HepG2 (cell line): ENCODE data around the gene SUSD4. TPM values are rescaled to one million over a fixed set of nuclear protein-coding genes. Genes with fewer than 3 reads are reported as not detected.

Source experiments
- ATAC-seq: fragments of 200-7000 bp; cut with Tn5 transposase; 3 replicates; pipeline ENCODE4 v1.9.1; 2020; ENCODE audit warnings: mild to moderate bottlenecking, moderate library complexity
- BruUV-seq: library from RNA; stranded (reverse); fragments of 400-500 nt; replicated peaks from 2 replicates; lab custom pipeline; 2021; lab: Mats Ljungman, UMichigan
- CTCF ChIA-PET: fragments of 300-600 bp; formaldehyde crosslinking; extraction: SDS; loops from one replicate; lab custom pipeline; 2021; ENCODE audit warnings: low total read pairs, inconsistent platforms, low intra/inter-chr PET ratio; lab: Yijun Ruan, JAX
- POLR2A ChIA-PET: fragments of 350-600 bp; sonication (Branson Sonifier 250); formaldehyde crosslinking; loops from one replicate; lab custom pipeline; 2020; ENCODE audit warnings: antibody characterized with exemption, inconsistent platforms; lab: Yijun Ruan, JAX
- DNase-seq: peaks from one replicate; pipeline ENCODE4 v3.0.0-alpha.2; 2015; ENCODE audit warnings: low spot score
- FAIRE-seq: peaks from 3 replicates; lab custom pipeline; 2011; peaks lifted over from hg19 to GRCh38; lab: Jason Lieb, UNC
- H2AFZ ChIP-seq: one replicate; pipeline ENCODE4 v1.6.1; 2011; ENCODE audit warnings: low read length, inconsistent platforms
- H3K27ac ChIP-seq: fragments of 300-600 bp; 3 replicates; pipeline ENCODE4 v1.8.0; 2011; ENCODE audit warnings: mixed run types, mild to moderate bottlenecking, mixed read lengths, low read length, inconsistent platforms; ENCODE audit not compliant: insufficient read depth; ENCODE audit errors: extremely low read length
- H3K27me3 ChIP-seq, 2 experiments: fragments of 200-600 bp in 1 of 2; 2 replicates in 1 of 2; 3 replicates in 1 of 2; pipeline versions ENCODE4 v1.6.0 to v1.8.0; 2011; ENCODE audit warnings: low read length in 2 of 2, mild to moderate bottlenecking in 2 of 2, moderate library complexity in 2 of 2, inconsistent platforms in 1 of 2; ENCODE audit not compliant: insufficient read depth in 2 of 2, control insufficient read depth in 1 of 2
- H3K36me3 ChIP-seq, 2 experiments: fragments of 200-600 bp in 1 of 2; replicated peaks in 1 of 2; 2 replicates in 1 of 2; 3 replicates in 1 of 2; pipeline versions ENCODE4 v1.5.1 to v1.8.0; 2011; ENCODE audit warnings: low read length in 2 of 2, inconsistent platforms in 1 of 2; ENCODE audit not compliant: insufficient read depth in 2 of 2, control insufficient read depth in 1 of 2
- H3K4me1 ChIP-seq: 2 replicates; pipeline ENCODE4 v1.5.1; 2012; ENCODE audit warnings: low read length, inconsistent platforms; ENCODE audit not compliant: insufficient read depth
- H3K4me2 ChIP-seq: 2 replicates; pipeline ENCODE4 v1.6.0; 2011; ENCODE audit warnings: low read depth, low read length, inconsistent platforms
- H3K4me3 ChIP-seq, 3 experiments: fragments of 200-600 bp in 1 of 3; sonication (generic), shearing (Covaris generic) in 1 of 3; replicated peaks in 1 of 3; 2 replicates each; pipeline ENCODE4 v1.5.1; 2011 to 2016; ENCODE audit warnings: low read length in 3 of 3, inconsistent platforms in 2 of 3, low read depth in 2 of 3, mild to moderate bottlenecking in 2 of 3, control low read depth in 1 of 3, mixed read lengths in 1 of 3; ENCODE audit not compliant: insufficient read depth in 1 of 3
- H3K79me2 ChIP-seq: one replicate; pipeline ENCODE4 v1.6.1; 2011; ENCODE audit warnings: low read length, inconsistent platforms; ENCODE audit not compliant: insufficient read depth
- H3K9ac ChIP-seq: 2 replicates; pipeline ENCODE4 v1.6.0; 2011; ENCODE audit warnings: mild to moderate bottlenecking, low read depth, low read length, inconsistent platforms; ENCODE audit not compliant: insufficient read depth
- H3K9me3 ChIP-seq: 2 replicates; pipeline ENCODE4 v1.5.1; 2012; ENCODE audit warnings: mild to moderate bottlenecking, low read length
- H4K20me1 ChIP-seq: 2 replicates; pipeline ENCODE4 v1.6.0; 2011; ENCODE audit warnings: inconsistent platforms, mild to moderate bottlenecking, low read length, moderate library complexity; ENCODE audit not compliant: insufficient read depth
- ATM ChIP-seq: fragments of 450-650 bp; IDR thresholded peaks from 2 replicates; pipeline ENCODE4 v1.7.1; 2017; ENCODE audit warnings: mild to moderate bottlenecking, borderline replicate concordance
- CREB1 ChIP-seq, 2 experiments: fragments of 450-650 bp in 1 of 2; IDR thresholded peaks; 2 replicates each; pipeline ENCODE4 v1.6.1; 2016 to 2017; ENCODE audit warnings: control low read depth in 1 of 2, mild to moderate bottlenecking in 1 of 2, missing compliant biosample characterization in 1 of 2, missing genetic modification characterization in 1 of 2
- FOXA3 ChIP-seq: IDR thresholded peaks from 2 replicates; pipeline ENCODE4 v1.6.1; 2016; ENCODE audit warnings: missing genetic modification reagents, missing compliant biosample characterization
- HNRNPLL ChIP-seq: fragments of 200-400 bp; formaldehyde crosslinking; IDR thresholded peaks from 2 replicates; pipeline ENCODE4 v1.6.1; 2017; ENCODE audit warnings: mild to moderate bottlenecking, low read depth, low read length; ENCODE audit not compliant: poor library complexity, severe bottlenecking
- RBFOX2 ChIP-seq: fragments of 200-400 bp; formaldehyde crosslinking; IDR thresholded peaks from 2 replicates; pipeline ENCODE4 v1.6.1; 2017; ENCODE audit warnings: low read depth, mild to moderate bottlenecking, low read length
- SP4 ChIP-seq: sonication (generic); formaldehyde crosslinking; IDR thresholded peaks from 2 replicates; pipeline ENCODE4 v1.8.1; 2023; ENCODE audit warnings: mild to moderate bottlenecking, missing genetic modification reagents
- SUZ12 ChIP-seq: fragments of 150-350 bp; IDR thresholded peaks from 2 replicates; pipeline ENCODE4 v1.6.1; 2014; ENCODE audit warnings: low read depth, low read length
- ZBTB20 ChIP-seq: sonication (generic); formaldehyde crosslinking; IDR thresholded peaks from 2 replicates; pipeline ENCODE4 v1.8.1; 2023; ENCODE audit warnings: missing genetic modification reagents, low read depth, mild to moderate bottlenecking, borderline replicate concordance
- ZEB1 ChIP-seq: IDR thresholded peaks from 2 replicates; pipeline ENCODE4 v1.6.1; 2012; ENCODE audit warnings: mild to moderate bottlenecking, low read depth, inconsistent platforms; ENCODE audit not compliant: insufficient replicate concordance
- ZFP36L1 ChIP-seq: sonication (generic); formaldehyde crosslinking; IDR thresholded peaks from 2 replicates; pipeline ENCODE4 v1.8.0; 2022; ENCODE audit warnings: mild to moderate bottlenecking, missing genetic modification reagents, moderate library complexity
- ZNF343 ChIP-seq: sonication (generic); formaldehyde crosslinking; IDR thresholded peaks from 2 replicates; pipeline ENCODE4 v1.4.0; 2020; ENCODE audit warnings: mild to moderate bottlenecking, missing genetic modification reagents
- ZNF598 ChIP-seq: sonication (generic); formaldehyde crosslinking; IDR thresholded peaks from 2 replicates; pipeline ENCODE4 v1.5.1; 2020; ENCODE audit warnings: mild to moderate bottlenecking, missing genetic modification reagents, borderline replicate concordance
- ZNF674 ChIP-seq: sonication (generic); formaldehyde crosslinking; IDR thresholded peaks from 2 replicates; pipeline ENCODE4 v1.5.0; 2020; ENCODE audit warnings: low read depth, mild to moderate bottlenecking, missing genetic modification reagents
- ZNF841 ChIP-seq: sonication (generic); formaldehyde crosslinking; IDR thresholded peaks from 2 replicates; pipeline ENCODE4 v1.8.1; 2023; ENCODE audit warnings: missing genetic modification reagents, borderline replicate concordance
- in situ Hi-C: cut with HindIII; loops from 2 replicates; pipeline ENCODE4 v1.10.0; 2017; ENCODE audit warnings: low pct_unique_long_range_greater_than_20kb; ENCODE audit not compliant: extremely low pct_ligation_motif_present
- intact Hi-C: fragments of 100-400 bp; cut with micrococcal nuclease; formaldehyde crosslinking; loops from one replicate; pipeline ENCODE4 v1.10.0; 2022; ENCODE audit not compliant: unreplicated experiment
- polyA plus RNA-seq, 8 experiments: library from polyadenylated mRNA; depleted of rRNA in 3 of 8; stranded (reverse) in 7 of 8; unstranded in 1 of 8; fragments of >200 nt; fragmentation: Illumina TruSeq in 4 of 8; extraction: Trizol in 4 of 8; gene quantifications; 2 replicates each; pipeline versions ENCODE4 v1.2.1 to v1.2.3, GENCODE V29; 2011 to 2016; ENCODE audit warnings: low read depth in 4 of 8, missing spikeins in 1 of 8, mixed read lengths in 1 of 8; ENCODE audit not compliant: insufficient read depth in 1 of 8
- total RNA-seq, 5 experiments: library from RNA; depleted of rRNA; stranded (reverse); fragments of >200 nt; fragmentation: Illumina TruSeq; extraction: Trizol; gene quantifications; 2 replicates each; pipeline ENCODE4 v1.2.3, GENCODE V29; 2016; ENCODE audit warnings: low read depth in 1 of 5
- TF ChIP-seq, protein P1 (sequence below): sonication (generic); formaldehyde crosslinking; IDR thresholded peaks from 2 replicates; pipeline ENCODE4 v1.8.0; 2022; ENCODE audit warnings: low read depth, missing genetic modification reagents
- TF ChIP-seq, protein P2 (sequence below): sonication (generic); formaldehyde crosslinking; IDR thresholded peaks from 2 replicates; pipeline ENCODE4 v1.4.0; 2020; ENCODE audit warnings: mild to moderate bottlenecking, missing genetic modification reagents
- TF ChIP-seq, protein P3 (sequence below): sonication (generic); formaldehyde crosslinking; conservative IDR thresholded peaks from 2 replicates; pipeline ENCODE4 v1.8.0; 2022; ENCODE audit warnings: low read depth, missing genetic modification reagents
- TF ChIP-seq, protein P4 (sequence below): sonication (generic); formaldehyde crosslinking; IDR thresholded peaks from 2 replicates; pipeline ENCODE4 v1.8.1; 2023; ENCODE audit warnings: mild to moderate bottlenecking, moderate library complexity, missing genetic modification reagents

Gene SUSD4
- total and polyA plus RNA-seq, 2 of the 13 experiments (the other 11 are each of a cell fraction or from before 2014, with no cell fraction given): not detected

DNA sequence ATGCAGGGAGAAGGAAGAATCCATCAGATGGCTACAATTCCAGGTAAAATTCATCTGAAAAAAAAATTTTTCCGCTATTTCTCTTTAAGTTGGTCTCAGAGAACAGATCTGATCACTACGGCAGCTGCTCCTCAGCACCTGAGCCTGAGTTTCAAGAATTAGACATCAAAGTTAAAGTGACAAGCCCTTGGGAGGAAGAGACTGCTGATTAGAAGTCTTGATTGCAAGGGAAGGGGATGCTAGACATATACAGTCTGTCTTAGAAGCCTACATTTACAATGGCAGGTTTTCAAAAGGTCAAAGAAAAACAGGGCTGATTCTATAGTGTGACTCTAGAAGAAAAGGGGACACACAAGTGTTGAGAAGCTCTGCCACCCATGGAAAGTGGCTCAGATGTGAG, 48.3 kb downstream of the SUSD4 start (continued):
- TF ChIP-seq FOXA3: no peak
- TF ChIP-seq, all 625 proteins: peak for 0

DNA sequence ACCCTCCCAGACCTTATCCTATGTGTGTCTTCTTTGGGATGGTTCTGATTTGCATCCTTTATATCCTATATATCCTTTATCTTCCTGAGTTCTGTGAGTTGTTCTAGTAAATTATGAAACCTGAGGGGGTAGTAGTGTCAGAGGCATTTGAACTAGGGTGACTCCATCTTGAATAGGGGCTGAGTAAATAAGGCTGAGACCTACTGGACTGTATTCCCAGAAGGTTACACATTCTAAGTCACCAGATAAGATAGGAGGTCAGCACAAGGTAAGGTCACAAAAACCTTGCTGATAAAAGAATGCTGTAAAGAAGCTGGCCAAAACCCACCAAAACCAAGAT, 50.6 kb downstream of the SUSD4 start:
- H3K27me3 ChIP-seq: no peaks in the 10 kb centered on the region; a peak in 1 of 5 replicates
- TF ChIP-seq SP4 (CRISPR knock-in tag) (no peak), ZBTB20 (no peak), ZNF674 (no peak), ZEB1 (no peak), ZNF841 (CRISPR knock-in tag) (no peak), HNRNPLL (no peak), RBFOX2 (no peak), CREB1 (IDR thresholded peaks at IDR 0.05) (no peak), CREB1 (CRISPR knock-in tag; IDR thresholded peaks at IDR 0.05) (no peak), ZNF598 (no peak), ZNF343 (no peak), ATM (no peak), SUZ12 (no peak), ZFP36L1 (CRISPR knock-in tag) (no peak)
- TF ChIP-seq, protein P1, sequence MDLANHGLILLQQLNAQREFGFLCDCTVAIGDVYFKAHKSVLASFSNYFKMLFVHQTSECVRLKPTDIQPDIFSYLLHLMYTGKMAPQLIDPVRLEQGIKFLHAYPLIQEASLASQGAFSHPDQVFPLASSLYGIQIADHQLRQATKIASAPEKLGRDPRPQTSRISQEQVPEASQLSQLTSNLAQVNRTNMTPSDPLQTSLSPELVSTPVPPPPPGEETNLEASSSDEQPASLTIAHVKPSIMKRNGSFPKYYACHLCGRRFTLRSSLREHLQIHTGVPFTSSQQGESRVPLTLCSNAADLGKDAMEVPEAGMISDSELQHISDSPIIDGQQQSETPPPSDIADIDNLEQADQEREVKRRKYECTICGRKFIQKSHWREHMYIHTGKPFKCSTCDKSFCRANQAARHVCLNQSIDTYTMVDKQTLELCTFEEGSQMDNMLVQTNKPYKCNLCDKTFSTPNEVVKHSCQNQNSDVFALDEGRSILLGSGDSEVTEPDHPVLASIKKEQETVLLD (CRISPR knock-in tag): no peak
- TF ChIP-seq, protein P2, sequence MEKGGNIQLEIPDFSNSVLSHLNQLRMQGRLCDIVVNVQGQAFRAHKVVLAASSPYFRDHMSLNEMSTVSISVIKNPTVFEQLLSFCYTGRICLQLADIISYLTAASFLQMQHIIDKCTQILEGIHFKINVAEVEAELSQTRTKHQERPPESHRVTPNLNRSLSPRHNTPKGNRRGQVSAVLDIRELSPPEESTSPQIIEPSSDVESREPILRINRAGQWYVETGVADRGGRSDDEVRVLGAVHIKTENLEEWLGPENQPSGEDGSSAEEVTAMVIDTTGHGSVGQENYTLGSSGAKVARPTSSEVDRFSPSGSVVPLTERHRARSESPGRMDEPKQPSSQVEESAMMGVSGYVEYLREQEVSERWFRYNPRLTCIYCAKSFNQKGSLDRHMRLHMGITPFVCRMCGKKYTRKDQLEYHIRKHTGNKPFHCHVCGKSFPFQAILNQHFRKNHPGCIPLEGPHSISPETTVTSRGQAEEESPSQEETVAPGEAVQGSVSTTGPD (CRISPR knock-in tag): no peak
- TF ChIP-seq, protein P3, sequence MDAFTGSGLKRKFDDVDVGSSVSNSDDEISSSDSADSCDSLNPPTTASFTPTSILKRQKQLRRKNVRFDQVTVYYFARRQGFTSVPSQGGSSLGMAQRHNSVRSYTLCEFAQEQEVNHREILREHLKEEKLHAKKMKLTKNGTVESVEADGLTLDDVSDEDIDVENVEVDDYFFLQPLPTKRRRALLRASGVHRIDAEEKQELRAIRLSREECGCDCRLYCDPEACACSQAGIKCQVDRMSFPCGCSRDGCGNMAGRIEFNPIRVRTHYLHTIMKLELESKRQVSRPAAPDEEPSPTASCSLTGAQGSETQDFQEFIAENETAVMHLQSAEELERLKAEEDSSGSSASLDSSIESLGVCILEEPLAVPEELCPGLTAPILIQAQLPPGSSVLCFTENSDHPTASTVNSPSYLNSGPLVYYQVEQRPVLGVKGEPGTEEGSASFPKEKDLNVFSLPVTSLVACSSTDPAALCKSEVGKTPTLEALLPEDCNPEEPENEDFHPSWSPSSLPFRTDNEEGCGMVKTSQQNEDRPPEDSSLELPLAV (CRISPR knock-in tag): no peak
- TF ChIP-seq, protein P4, sequence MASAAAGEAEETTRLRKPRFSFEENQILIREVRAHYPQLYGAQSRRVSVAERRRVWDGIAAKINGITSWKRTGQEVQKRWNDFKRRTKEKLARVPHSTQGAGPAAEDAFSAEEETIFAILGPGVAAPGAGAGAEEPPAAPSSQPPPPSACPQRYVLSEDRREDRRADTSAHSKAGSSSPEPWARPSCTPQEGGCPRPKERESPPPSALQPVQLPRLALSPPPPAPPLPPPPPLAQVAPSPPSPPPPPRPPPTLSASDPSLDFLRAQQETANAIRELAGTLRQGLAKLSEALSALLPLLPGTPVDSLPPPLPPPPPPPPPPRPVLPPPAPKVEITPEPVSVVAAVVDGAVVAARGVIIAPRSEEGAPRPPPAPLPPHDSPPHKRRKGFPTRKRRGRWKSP (CRISPR knock-in tag): no peak
- H3K4me1 ChIP-seq: no peaks in the 10 kb centered on the region
- no peak overlapping the region for H3K4me2 ChIP-seq
- no peak overlapping the region for H3K4me3 ChIP-seq
- H2AFZ ChIP-seq: no peak overlapping the region
- H4K20me1 ChIP-seq: no peaks in the 10 kb centered on the region
- in situ Hi-C loops: no loop called here
- ChIA-PET CTCF (no interaction called here), POLR2A (no interaction called here)
- H3K9ac ChIP-seq: no peak overlapping the region
- DNase-seq (no peak), FAIRE-seq (no peak), ATAC-seq (no peak)
- H3K27ac ChIP-seq: no peak overlapping the region
- H3K79me2 ChIP-seq: no peaks in the 10 kb centered on the region
- intact Hi-C loops: no loop called here
- no peaks in the 10 kb centered on the region for H3K36me3 ChIP-seq
- H3K9me3 ChIP-seq: no peaks in the 10 kb centered on the region
- BruUV-seq: no TSS peak
